ENCODE results near the gene SLC25A1.

DNA sequence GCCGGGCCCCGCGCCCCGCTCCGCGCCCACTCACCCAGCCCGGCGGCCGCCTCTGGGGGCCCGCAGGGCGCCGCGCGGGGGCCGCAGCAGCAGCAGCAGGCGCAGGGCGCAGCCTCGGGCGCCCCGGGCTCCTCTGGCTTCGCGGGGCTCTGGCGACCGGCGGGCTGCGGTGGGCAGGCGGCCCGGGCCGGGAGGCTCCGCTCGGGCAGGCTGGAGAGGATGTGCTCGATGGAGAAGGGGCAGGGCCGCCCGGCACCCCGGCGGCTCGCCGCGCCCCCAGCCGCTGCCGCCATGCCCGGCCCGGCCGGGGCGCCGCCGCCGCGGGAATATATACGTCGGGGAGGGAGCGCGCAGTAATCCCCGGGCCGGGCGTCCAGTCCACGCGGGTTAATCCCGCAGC lies 28.5 kb downstream of the SLC25A1 start, which contains the start of gene GSC2:
- TF ChIP-seq POLR2A (IDR thresholded peaks at IDR 0.05; ENCODE audit: low read depth, low read length) (no peak), TAF1 (IDR thresholded peaks at IDR 0.05; ENCODE audit: borderline replicate concordance, low read depth, low read length) (no peak)

All from GM12892 (cell line).